WTC11 (cell line): ENCODE data around the gene FUT8. TPM values are rescaled to one million over a fixed set of nuclear protein-coding genes. Genes with fewer than 3 reads are reported as not detected.

Experiments used
- ATAC-seq: fragments of 200-7000 bp; cut with Tn5 transposase; 2 replicates; pipeline ENCODE4 v1.10.0; 2021; ENCODE audit warnings: mild to moderate bottlenecking, moderate library complexity
- CTCF ChIA-PET: fragments of 300-600 bp; sonication (Branson Sonifier 250); formaldehyde crosslinking; loops from one replicate; lab custom pipeline; 2021; ENCODE audit warnings: antibody characterized with exemption; lab: Charles Lee
- POLR2A ChIA-PET: fragments of 350-600 bp; sonication (Branson Sonifier 250); formaldehyde crosslinking; loops from one replicate; lab custom pipeline; 2021; ENCODE audit warnings: antibody characterized with exemption; lab: Charles Lee
- DNase-seq: peaks from one replicate; pipeline ENCODE4 v3.0.0; 2021; ENCODE audit warnings: low spot score
- H3K27ac Mint-ChIP-seq: 2 replicates; pipeline ENCODE4 v1.8.0; 2021; ENCODE audit warnings: mixed read lengths
- H3K27me3 Mint-ChIP-seq: 2 replicates; pipeline ENCODE4 v1.8.0; 2021; ENCODE audit warnings: low read depth, mild to moderate bottlenecking, moderate library complexity, mixed read lengths
- H3K36me3 Mint-ChIP-seq: 2 replicates; pipeline ENCODE4 v1.8.0; 2021; ENCODE audit warnings: mixed read lengths
- H3K4me1 Mint-ChIP-seq: 2 replicates; pipeline ENCODE4 v1.8.0; 2022; ENCODE audit warnings: mixed read lengths
- H3K4me3 Mint-ChIP-seq: 2 replicates; pipeline ENCODE4 v1.8.0; 2021; ENCODE audit warnings: mild to moderate bottlenecking, moderate library complexity, mixed read lengths
- H3K9me3 Mint-ChIP-seq: 2 replicates; pipeline ENCODE4 v1.8.0; 2021; ENCODE audit warnings: mixed read lengths
- AFF4 ChIP-seq: sonication (generic); formaldehyde crosslinking; IDR thresholded peaks from 2 replicates; pipeline ENCODE4 v1.8.1; 2023; ENCODE audit warnings: mild to moderate bottlenecking, missing genetic modification reagents, borderline replicate concordance
- ARID4B ChIP-seq: sonication (generic); formaldehyde crosslinking; IDR thresholded peaks from 2 replicates; pipeline ENCODE4 v1.8.0; 2023; ENCODE audit warnings: missing genetic modification reagents, mild to moderate bottlenecking, borderline replicate concordance
- ATF2 ChIP-seq: sonication (generic); formaldehyde crosslinking; IDR thresholded peaks from 2 replicates; pipeline ENCODE4 v1.8.1; 2022; ENCODE audit warnings: low read depth, missing genetic modification reagents, borderline replicate concordance
- E2F4 ChIP-seq: sonication (generic); formaldehyde crosslinking; IDR thresholded peaks from 2 replicates; pipeline ENCODE4 v1.8.1; 2022; ENCODE audit warnings: low read depth, mild to moderate bottlenecking, moderate library complexity, missing genetic modification reagents, borderline replicate concordance
- GTF2I ChIP-seq: fragments of 250-450 bp; sonication (Bioruptor Pico); conservative IDR thresholded peaks from 2 replicates; pipeline ENCODE4 v1.4.0; 2021; ENCODE audit warnings: mild to moderate bottlenecking
- JUN ChIP-seq: sonication (generic); formaldehyde crosslinking; IDR thresholded peaks from 2 replicates; pipeline ENCODE4 v1.8.0; 2023; ENCODE audit warnings: mild to moderate bottlenecking, missing genetic modification reagents
- NFATC4 ChIP-seq: fragments of 250-450 bp; sonication (Bioruptor Pico); IDR thresholded peaks from 2 replicates; pipeline ENCODE4 v1.9.0; 2021; ENCODE audit warnings: mild to moderate bottlenecking
- OVOL2 ChIP-seq: fragments of 250-450 bp; sonication (Bioruptor Pico); IDR thresholded peaks from 2 replicates; pipeline ENCODE4 v1.9.0; 2021; ENCODE audit warnings: mild to moderate bottlenecking, borderline replicate concordance
- SMAD3 ChIP-seq: sonication (generic); formaldehyde crosslinking; IDR thresholded peaks from 2 replicates; pipeline ENCODE4 v1.8.0; 2022; ENCODE audit warnings: missing genetic modification reagents, mild to moderate bottlenecking, borderline replicate concordance
- SOX15 ChIP-seq: fragments of 250-450 bp; sonication (Bioruptor Pico); IDR thresholded peaks from 2 replicates; pipeline ENCODE4 v1.9.0; 2021; ENCODE audit warnings: mild to moderate bottlenecking
- SP1 ChIP-seq: sonication (generic); formaldehyde crosslinking; conservative IDR thresholded peaks from 2 replicates; pipeline ENCODE4 v1.8.1; 2022; ENCODE audit warnings: missing genetic modification reagents
- ZBTB43 ChIP-seq: sonication (generic); formaldehyde crosslinking; IDR thresholded peaks from 2 replicates; pipeline ENCODE4 v1.8.1; 2023; ENCODE audit warnings: mild to moderate bottlenecking, missing genetic modification reagents
- ZNF416 ChIP-seq: fragments of 250-450 bp; sonication (Bioruptor Pico); IDR thresholded peaks from 2 replicates; pipeline ENCODE4 v1.9.0; 2021; ENCODE audit warnings: mild to moderate bottlenecking, inconsistent platforms
- ZNF423 ChIP-seq: fragments of 250-450 bp; sonication (Bioruptor Pico); IDR thresholded peaks from 2 replicates; pipeline ENCODE4 v2.1.2; 2022; ENCODE audit warnings: mild to moderate bottlenecking, moderate library complexity
- ZNF512 ChIP-seq: sonication (generic); formaldehyde crosslinking; IDR thresholded peaks from 2 replicates; pipeline ENCODE4 v1.8.1; 2022; ENCODE audit warnings: missing genetic modification reagents, borderline replicate concordance
- total RNA-seq: library from RNA; stranded (reverse); gene quantifications from 3 replicates; pipeline ENCODE4 v1.2.3, GENCODE V29; 2021
- TF ChIP-seq, protein P1 (sequence below): sonication (generic); formaldehyde crosslinking; IDR thresholded peaks from 2 replicates; pipeline ENCODE4 v1.8.1; 2023; ENCODE audit warnings: mild to moderate bottlenecking, moderate library complexity, missing genetic modification reagents
- TF ChIP-seq, protein P2 (sequence below): fragments of 200-600 bp; IDR thresholded peaks from 2 replicates; pipeline ENCODE4 v1.8.0; 2022; ENCODE audit warnings: antibody characterized with exemption
- TF ChIP-seq, protein P3 (sequence below): sonication (generic); formaldehyde crosslinking; IDR thresholded peaks from 2 replicates; pipeline ENCODE4 v1.8.0; 2022; ENCODE audit warnings: mild to moderate bottlenecking, missing genetic modification reagents

FUT8 gene
- total RNA-seq, 1 experiment from 2014 or later, result 37.9 TPM

DNA sequence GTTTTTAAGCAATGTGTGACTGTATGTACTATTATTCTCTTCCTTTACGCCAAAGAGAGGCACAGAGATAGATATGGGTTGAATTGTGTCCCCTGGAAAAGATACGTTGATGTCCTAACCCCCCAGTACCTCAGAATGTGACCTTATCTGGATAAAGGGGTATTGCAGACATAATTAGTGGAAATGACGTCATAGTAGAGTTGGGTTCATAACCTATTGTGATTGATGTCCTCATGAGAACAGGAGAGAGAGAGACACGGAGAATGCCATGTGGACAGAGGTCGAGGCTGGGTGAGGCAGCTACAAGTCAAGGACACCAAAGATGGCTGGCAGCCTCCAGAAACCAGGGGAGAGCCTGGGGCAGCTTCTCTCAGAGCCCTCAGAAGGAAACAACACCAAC, 376.3 kb downstream of the FUT8 start (continued):
- no peak for TF ChIP-seq ZNF512 (CRISPR knock-in tag)

GRCh38 chr14:65789363-65789762, 376.8 kb downstream of the FUT8 start:
- CTCF ChIA-PET, result interaction anchor here (0.5 to 2.4 kb wide), 5 partner anchors 7 to 374 kb away, joined by 3 to 23 read pairs (median 4); no protein-coding TSS in a partner anchor
- no peaks in the 10 kb centered on the region; the same call in 1 of the 2 replicates for H3K4me1 Mint-ChIP-seq
- TF ChIP-seq E2F4 (CRISPR knock-in tag), result no peak
- no peak for TF ChIP-seq ZNF423 (CRISPR knock-in tag)
- no peak for TF ChIP-seq SOX15 (CRISPR knock-in tag)
- no peak for TF ChIP-seq SP1 (CRISPR knock-in tag)
- no peak for TF ChIP-seq JUN (CRISPR knock-in tag)
- no peak for TF ChIP-seq AFF4
- TF ChIP-seq ZNF416 (CRISPR knock-in tag), result no peak
- no peak for TF ChIP-seq ARID4B (CRISPR knock-in tag)
- TF ChIP-seq, protein P1, sequence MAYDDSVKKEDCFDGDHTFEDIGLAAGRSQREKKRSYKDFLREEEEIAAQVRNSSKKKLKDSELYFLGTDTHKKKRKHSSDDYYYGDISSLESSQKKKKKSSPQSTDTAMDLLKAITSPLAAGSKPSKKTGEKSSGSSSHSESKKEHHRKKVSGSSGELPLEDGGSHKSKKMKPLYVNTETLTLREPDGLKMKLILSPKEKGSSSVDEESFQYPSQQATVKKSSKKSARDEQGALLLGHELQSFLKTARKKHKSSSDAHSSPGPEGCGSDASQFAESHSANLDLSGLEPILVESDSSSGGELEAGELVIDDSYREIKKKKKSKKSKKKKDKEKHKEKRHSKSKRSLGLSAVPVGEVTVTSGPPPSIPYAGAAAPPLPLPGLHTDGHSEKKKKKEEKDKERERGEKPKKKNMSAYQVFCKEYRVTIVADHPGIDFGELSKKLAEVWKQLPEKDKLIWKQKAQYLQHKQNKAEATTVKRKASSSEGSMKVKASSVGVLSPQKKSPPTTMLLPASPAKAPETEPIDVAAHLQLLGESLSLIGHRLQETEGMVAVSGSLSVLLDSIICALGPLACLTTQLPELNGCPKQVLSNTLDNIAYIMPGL, result no peak
- TF ChIP-seq GTF2I (CRISPR knock-in tag), result no peak
- no peak for TF ChIP-seq SMAD3 (CRISPR knock-in tag)
- TF ChIP-seq, protein P2, sequence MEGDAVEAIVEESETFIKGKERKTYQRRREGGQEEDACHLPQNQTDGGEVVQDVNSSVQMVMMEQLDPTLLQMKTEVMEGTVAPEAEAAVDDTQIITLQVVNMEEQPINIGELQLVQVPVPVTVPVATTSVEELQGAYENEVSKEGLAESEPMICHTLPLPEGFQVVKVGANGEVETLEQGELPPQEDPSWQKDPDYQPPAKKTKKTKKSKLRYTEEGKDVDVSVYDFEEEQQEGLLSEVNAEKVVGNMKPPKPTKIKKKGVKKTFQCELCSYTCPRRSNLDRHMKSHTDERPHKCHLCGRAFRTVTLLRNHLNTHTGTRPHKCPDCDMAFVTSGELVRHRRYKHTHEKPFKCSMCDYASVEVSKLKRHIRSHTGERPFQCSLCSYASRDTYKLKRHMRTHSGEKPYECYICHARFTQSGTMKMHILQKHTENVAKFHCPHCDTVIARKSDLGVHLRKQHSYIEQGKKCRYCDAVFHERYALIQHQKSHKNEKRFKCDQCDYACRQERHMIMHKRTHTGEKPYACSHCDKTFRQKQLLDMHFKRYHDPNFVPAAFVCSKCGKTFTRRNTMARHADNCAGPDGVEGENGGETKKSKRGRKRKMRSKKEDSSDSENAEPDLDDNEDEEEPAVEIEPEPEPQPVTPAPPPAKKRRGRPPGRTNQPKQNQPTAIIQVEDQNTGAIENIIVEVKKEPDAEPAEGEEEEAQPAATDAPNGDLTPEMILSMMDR, result no peak
- no peak for TF ChIP-seq NFATC4
- no peak for TF ChIP-seq ZBTB43
- no peak for TF ChIP-seq ATF2
- TF ChIP-seq OVOL2 (CRISPR knock-in tag), result no peak
- TF ChIP-seq, protein P3, sequence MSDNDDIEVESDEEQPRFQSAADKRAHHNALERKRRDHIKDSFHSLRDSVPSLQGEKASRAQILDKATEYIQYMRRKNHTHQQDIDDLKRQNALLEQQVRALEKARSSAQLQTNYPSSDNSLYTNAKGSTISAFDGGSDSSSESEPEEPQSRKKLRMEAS (CRISPR knock-in tag), result no peak
- TF ChIP-seq, all 79 proteins: peak for 0
- DNase-seq, result no peak
- POLR2A ChIA-PET, result no interaction called here
- Mint-ChIP-seq H3K27me3 (no peaks in the 10 kb centered on the region), H3K27ac (no peak overlapping the region), H3K4me3 (no peak overlapping the region), H3K9me3 (no peaks in the 10 kb centered on the region), H3K36me3 (no peaks in the 10 kb centered on the region)
- ATAC-seq, result no peak
